Putamen (tissue), 1 donor: ENCODE measurements around the gene SPINT1.

Experiments used
- DNase-seq: peaks from one replicate; pipeline ENCODE4 v3.0.0-alpha.2; 2016; ENCODE audit warnings: low spot score

SPINT1 gene

GRCh38 chr15:40843885-40844695 lies at the start of gene SPINT1:
TSS of gene SPINT1 (plus strand) at chr15:40844048. CDS start at chr15:40844555, 507 bp downstream.
- no peak for DNase-seq

- no peak for DNase-seq
These were observed 47.8 kb upstream of the SPINT1 start for GRCh38 chr15:40796041-40796440.

GRCh38 chr15:40796512-40796911 lies 47.3 kb upstream of the SPINT1 start:
- DNase-seq: no peak

- no peak for DNase-seq
These were observed 44.3 kb upstream of the SPINT1 start for GRCh38 chr15:40799523-40799922.

- no peak for DNase-seq
These were observed 40.8 kb upstream of the SPINT1 start for GRCh38 chr15:40803076-40803475.

GRCh38 chr15:40803688-40804087 lies 40.2 kb upstream of the SPINT1 start:
- DNase-seq: no peak

GRCh38 chr15:40806672-40807027 lies 37.2 kb upstream of the SPINT1 start:
- no peak for DNase-seq

GRCh38 chr15:40807028-40807887 lies 36.6 kb upstream of the SPINT1 start, which contains the start of the genes DNAJC17 and ZFYVE19:
TSS of gene DNAJC17 (minus strand) at chr15:40807473. CDS start at chr15:40807446, 27 bp downstream.
TSS of gene ZFYVE19 (plus strand) at chr15:40807089. CDS start at chr15:40807590, 501 bp downstream.
- DNase-seq: peak; percentile 99

GRCh38 chr15:40807888-40808461 lies 35.9 kb upstream of the SPINT1 start:
- DNase-seq: no peak

- no peak for DNase-seq
These were observed 34.9 kb upstream of the SPINT1 start for GRCh38 chr15:40808861-40809450.

GRCh38 chr15:40812721-40813425 lies 31.0 kb upstream of the SPINT1 start:
- DNase-seq: no peak

GRCh38 chr15:40815042-40815698 lies 28.7 kb upstream of the SPINT1 start:
- no peak for DNase-seq

GRCh38 chr15:40819048-40819447 lies 24.8 kb upstream of the SPINT1 start:
- no peak for DNase-seq

GRCh38 chr15:40821195-40821594 lies 22.7 kb upstream of the SPINT1 start:
- no peak for DNase-seq

- DNase-seq: no peak
These were observed 20.1 kb upstream of the SPINT1 start for GRCh38 chr15:40823572-40824343.

GRCh38 chr15:40825661-40826422 lies 18.0 kb upstream of the SPINT1 start:
- no peak for DNase-seq

GRCh38 chr15:40826423-40827075 lies 17.3 kb upstream of the SPINT1 start:
- no peak for DNase-seq

- no peak for DNase-seq
These were observed 15.3 kb upstream of the SPINT1 start, which contains the start of gene PPP1R14D for GRCh38 chr15:40828447-40829036. TSS of gene PPP1R14D (minus strand) at chr15:40828708. CDS start at chr15:40828641, 67 bp downstream.
